Central memory CD8-positive, alpha-beta T cell (primary cell): ENCODE results near the gene SOX10.

ENCODE experiments used
- ATAC-seq: fragments of 150-1000 bp; cut with Tn5 transposase; replicated peaks from 2 replicates; pipeline ENCODE4 v1.10.0; 2022; ENCODE audit warnings: mild to moderate bottlenecking, moderate FRiP score, moderate number of reproducible peaks; ENCODE audit not compliant: poor library complexity, severe bottlenecking; ENCODE audit errors: extremely low read depth
- DNase-seq, 2 donors: peaks; one replicate each; pipeline ENCODE4 v3.0.0; 2021; ENCODE audit warnings: low spot score in 2 of 2
- H3K27ac Mint-ChIP-seq: one replicate; pipeline ENCODE4 v1.8.0; 2022; ENCODE audit warnings: low read depth, mild to moderate bottlenecking, moderate library complexity, mixed read lengths
- H3K27me3 Mint-ChIP-seq: one replicate; pipeline ENCODE4 v1.8.0; 2022; ENCODE audit warnings: mixed read lengths
- H3K36me3 Mint-ChIP-seq: one replicate; pipeline ENCODE4 v1.8.0; 2022; ENCODE audit warnings: mild to moderate bottlenecking, moderate library complexity, mixed read lengths; ENCODE audit not compliant: insufficient read depth
- H3K4me1 Mint-ChIP-seq: one replicate; pipeline ENCODE4 v1.8.0; 2022; ENCODE audit warnings: mixed read lengths
- H3K4me3 Mint-ChIP-seq: one replicate; pipeline ENCODE4 v1.8.0; 2022; ENCODE audit warnings: mild to moderate bottlenecking, moderate library complexity, mixed read lengths
- H3K9me3 Mint-ChIP-seq: one replicate; pipeline ENCODE4 v1.8.0; 2022; ENCODE audit warnings: mixed read lengths

SOX10 gene

GRCh38 chr22:37924386-37925065 is 59.8 kb downstream of the SOX10 start:
- Mint-ChIP-seq H3K4me3 (no peak overlapping the region), H3K27ac (peak overlapping the region; percentile 69), H3K4me1 (no peaks in the 10 kb centered on the region), H3K27me3 (no peaks in the 10 kb centered on the region), H3K36me3 (peaks cover 30% of the 10 kb centered on the region), H3K9me3 (no peaks in the 10 kb centered on the region)
- DNase-seq, result no peak
- no peak for ATAC-seq

- no peaks in the 10 kb centered on the region for H3K4me1 Mint-ChIP-seq
- peaks cover 28% of the 10 kb centered on the region for H3K36me3 Mint-ChIP-seq
- no peaks in the 10 kb centered on the region for H3K9me3 Mint-ChIP-seq
- peak overlapping the region; percentile 69 for H3K27ac Mint-ChIP-seq
- ATAC-seq (no peak), DNase-seq (no peak)
- H3K4me3 Mint-ChIP-seq, result no peak overlapping the region
- no peaks in the 10 kb centered on the region for H3K27me3 Mint-ChIP-seq
These were observed 60.4 kb downstream of the SOX10 start for GRCh38 chr22:37923927-37924326.
